SKM-1 treated with dmso at 0.1 percent for 144 hours (cell line): ENCODE data around the gene C16orf74.
A peak's percentile ranks its signal among the peaks of the same experiment; 100 is the strongest.

Source experiments
- DNase-seq: peaks from one replicate; lab custom pipeline; 2025; ENCODE audit not compliant: unreplicated experiment; lab: John Stamatoyannopoulos, UW

C16orf74 gene

DNA sequence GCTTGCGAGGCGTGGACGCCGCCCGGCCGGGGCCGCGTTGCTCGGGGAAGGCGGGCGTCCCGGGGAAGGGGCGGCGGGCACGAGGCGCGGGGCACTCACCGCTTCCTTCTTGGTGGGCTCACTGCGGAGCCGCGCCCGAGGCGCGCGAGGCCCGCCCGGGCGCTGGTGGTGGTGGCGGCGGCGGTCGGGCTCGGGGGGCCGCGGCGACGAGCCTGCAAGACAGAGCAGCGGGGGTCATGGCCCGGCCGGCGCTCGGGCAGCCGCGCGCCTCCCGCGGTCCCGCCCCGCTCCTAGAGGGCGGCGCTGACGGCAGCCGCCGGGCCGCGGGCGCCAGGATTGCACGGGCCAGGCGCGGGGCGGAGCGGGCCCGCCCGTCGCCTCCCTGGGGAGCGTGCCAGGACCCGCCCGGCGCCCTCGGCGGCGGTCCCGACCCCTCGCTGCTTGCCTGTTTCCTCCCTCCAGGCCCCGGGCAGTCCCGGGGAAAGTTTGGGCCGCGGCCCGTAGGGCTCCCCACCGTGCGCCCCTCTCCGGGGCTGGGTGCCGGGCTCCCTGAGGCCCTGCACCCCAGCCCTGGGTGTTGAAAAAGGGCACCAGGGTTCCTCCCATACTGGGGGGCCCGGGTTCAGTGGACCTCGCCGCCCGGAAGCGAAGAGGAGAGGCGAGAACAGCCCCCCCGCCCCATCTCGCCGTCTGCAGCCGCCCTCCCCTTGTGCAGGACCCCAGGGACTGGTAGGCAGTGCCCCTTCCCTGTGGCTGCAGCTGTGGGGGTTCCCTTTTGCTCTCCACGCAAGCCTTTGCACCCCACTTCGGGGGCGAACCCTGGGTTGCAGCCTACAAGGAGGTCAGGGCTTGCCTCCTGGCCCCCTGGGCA lies at the start of gene C16orf74:
Gene C16orf74, minus strand, starts transcription at position 270 of the 871 bp plus-strand sequence. CDS start 15,879 bp downstream, outside the sequence.
- DNase-seq: no peak

DNA sequence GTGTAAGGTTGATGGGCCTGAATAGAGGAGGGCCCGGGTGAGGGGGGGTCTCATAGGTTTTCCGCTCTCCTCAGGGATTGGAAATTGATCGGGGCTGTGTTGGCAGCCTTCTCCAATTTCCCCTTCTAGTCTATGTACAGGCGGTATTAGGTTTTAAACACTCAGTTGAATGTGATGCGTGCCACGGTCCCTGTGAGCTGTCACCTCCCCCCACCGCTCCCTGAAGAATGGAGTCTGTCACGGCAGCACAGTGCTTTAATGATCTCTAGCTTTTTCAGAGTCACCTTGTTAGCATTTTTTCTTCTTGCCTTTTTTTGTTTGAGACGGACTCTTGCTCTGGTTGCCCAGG lies 49.4 kb upstream of the C16orf74 start:
- no peak for DNase-seq

DNA sequence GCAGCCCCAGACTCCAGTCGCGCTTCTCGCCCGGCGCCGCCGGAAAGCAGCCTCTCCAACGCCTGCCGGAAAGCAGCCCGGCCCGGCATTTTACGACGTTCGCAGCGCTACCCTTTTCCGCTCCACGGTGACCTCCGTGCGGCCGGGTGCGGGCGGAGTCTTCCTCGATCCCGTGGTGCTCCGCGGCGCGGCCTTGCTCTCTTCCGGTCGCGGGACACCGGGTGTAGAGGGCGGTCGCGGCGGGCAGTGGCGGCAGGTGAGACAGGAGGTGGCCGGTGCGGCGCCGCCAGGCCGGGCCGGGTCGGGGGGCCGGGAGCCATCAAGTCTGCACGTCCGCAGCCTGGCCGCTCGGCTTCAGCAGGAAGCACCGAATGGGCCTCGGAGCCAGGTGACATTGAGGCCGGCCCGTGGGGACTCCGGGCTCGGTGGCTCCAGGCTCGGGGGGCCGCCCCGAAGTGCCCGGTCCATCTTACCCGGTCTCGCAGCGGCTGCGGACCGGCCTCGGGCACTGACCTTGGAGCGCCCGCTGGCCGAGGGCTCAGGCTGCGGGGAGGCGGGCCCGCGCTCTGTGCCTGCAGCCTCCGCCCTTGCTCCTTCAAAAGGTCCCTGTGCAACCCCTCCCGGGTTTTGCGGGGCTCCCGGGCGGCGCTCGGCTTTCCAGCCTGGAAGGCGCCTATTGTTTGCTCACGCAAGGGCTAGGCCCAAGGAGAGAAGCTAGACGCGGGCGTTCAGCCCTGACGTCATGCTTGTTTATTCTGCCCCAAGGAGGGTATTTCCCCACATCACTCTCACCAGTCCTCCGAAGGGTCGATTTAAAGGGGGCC lies 48.8 kb upstream of the C16orf74 start, which contains the start of the genes COX4I1 and EMC8:
Gene COX4I1, plus strand, starts transcription at position 199 of the 824 bp plus-strand sequence. CDS start 1,511 bp downstream, outside the sequence.
Gene EMC8, minus strand, starts transcription at position 48 of the 824 bp plus-strand sequence. CDS start 249 bp downstream, outside the sequence.
- peak; percentile 87 for DNase-seq

DNA sequence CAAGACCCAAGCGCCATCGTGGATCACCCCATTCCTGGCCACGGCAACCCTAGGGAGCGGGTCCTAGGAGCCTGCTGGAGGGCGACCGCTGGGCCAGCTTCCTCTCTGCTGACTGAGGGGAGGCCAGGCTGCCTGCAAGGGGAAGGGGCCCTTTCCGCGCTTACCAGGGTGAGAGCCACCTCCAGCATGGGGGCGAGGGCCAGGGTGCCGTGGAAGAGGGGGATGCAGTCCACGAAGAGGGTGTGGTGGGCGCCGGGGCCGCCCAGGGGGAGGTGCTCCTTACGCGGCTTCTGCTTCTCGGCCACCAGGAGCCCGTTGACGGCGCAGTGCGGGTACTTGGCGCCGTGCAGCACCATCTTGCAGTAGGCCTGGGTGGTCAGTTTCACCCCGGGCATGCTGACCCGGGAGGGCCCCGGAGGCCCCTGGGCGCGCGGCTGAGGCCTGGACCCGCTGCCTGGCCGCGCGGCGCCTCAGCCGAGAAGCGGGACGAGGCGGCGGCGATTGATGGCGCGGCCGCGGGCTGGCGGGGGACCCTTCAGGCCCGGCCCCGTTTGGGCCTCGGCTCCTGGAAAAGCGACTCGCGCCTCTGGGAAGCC lies 48.1 kb upstream of the C16orf74 start:
- DNase-seq: no peak

DNA sequence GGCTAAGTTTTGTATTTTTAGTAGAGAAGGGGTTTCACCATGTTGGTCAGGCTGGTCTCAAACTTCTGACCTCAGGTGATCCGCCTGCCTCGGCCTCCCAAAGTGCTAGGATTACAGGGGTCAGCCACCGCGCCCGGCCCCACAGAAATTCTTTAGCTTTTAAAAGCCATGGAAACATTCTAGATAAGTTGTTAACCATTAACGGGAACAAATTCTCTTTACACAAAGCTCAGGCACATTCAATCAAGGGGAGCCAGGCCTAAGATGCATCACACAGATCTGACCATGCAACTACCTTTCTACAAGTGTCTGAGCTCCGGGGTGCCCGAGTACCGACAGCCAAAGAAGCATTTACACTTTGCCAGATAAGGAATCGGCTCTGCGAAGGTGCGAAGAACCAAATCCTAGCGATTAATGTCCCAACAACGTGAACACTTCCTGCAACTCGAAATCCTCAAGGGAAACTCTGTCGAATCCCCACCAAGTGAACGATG lies 47.4 kb upstream of the C16orf74 start:
- DNase-seq: no peak

DNA sequence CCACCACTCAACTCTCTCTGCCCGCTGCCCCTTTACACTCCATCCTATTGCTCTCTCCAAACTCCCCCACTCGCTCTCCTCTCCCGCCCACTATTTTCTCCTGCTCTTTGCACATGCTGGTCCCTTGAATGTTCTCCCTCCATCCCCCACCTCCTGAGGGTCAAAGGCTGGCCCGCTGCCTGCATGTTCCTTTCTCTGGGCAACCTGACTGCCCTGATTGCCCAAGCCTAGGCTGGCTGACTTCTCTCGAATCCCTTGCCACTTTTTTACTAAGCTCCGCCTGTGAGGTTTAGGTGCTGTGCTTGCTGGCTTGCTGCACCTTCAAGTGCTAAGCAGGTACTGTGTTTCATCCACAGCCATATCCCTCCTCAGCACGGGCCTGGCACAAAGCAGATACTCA lies 45.7 kb upstream of the C16orf74 start:
- no peak for DNase-seq

DNA sequence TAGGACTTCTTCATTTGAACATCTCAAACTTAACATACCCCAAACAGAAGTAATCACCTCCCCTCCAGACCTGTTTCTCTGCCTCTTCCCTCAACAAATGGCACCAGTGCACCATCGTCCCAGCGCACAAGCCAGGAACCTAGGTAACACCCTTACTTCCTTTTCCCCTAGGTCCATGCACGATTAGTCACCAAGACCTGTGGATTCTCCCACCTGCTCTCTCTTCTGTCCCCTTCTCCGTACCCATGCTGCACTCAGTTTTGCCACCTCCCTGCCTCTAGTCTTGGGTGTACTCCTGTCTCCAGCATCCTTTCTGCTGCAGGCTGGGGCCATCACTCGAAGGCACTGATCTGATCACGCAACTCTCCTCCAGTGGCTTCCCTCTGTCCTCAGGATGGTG lies 45.3 kb upstream of the C16orf74 start:
- no peak for DNase-seq

DNA sequence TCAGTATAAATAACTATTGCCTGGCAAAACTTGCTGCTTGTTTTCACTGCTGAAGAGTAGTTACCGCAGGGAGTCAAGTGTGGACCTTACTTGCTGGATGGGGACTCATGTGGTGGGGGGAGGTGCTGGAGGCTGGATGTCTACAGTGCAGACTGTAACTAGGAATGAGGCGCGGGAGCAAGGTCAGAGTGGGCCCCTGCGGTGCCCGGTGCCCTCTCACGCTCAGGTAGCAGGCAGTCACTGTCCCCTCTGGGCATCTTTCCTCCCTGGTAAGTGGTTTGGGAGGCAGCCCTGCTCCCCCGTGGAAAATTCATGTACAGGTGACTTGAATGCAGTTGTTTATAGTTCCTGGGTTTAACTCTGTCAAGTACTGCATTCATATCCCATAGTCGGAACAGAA lies 43.8 kb upstream of the C16orf74 start:
- no peak for DNase-seq

DNA sequence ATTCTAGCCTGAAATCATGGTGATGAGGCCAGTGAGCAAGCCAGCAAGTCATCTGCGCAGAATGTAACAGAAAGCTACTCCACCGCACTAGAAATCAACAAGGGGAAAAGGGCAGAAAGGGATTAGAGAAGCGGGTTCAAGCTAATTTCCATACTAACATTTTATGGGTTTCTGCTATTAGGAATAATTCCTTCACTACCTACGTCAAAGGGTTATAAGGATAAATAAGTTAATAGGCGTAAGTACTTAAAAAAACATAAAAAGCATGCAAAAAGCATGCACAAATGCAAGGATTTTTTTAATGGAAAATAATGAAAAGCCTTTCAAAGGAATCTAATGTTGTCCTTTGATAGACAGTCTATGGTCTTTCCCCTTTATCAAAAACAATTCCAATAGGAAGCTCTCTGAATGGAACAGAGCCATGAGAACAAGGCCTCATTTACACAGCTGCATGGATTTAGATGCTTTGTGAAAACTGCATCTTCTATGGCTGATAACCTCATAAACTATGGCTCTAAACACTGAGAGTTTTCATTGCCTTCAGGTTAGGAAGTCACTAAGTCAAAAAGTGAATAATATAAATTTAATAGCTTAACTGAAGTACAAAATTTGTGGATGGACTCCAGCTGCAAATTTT lies 42.9 kb upstream of the C16orf74 start:
- no peak for DNase-seq

DNA sequence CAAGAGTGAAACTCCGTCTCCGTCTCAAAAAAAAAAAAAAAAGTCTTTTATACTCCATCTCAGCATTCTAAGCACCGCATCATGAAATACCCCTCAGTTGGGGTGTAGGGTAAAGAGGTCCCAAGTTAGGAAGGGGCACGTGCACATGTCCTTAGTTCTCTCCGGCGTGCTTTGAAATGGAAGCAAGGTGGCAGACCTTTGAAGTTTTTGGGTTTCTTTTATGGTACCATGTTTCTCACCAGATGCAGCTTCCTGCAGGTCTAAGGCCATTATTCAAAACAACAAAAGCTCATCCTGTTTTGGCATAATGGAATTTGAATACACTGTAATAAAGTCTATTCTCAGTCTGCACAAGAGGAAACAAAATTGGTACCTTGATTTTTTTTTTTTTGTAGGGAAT lies 38.9 kb upstream of the C16orf74 start:
- DNase-seq: no peak

DNA sequence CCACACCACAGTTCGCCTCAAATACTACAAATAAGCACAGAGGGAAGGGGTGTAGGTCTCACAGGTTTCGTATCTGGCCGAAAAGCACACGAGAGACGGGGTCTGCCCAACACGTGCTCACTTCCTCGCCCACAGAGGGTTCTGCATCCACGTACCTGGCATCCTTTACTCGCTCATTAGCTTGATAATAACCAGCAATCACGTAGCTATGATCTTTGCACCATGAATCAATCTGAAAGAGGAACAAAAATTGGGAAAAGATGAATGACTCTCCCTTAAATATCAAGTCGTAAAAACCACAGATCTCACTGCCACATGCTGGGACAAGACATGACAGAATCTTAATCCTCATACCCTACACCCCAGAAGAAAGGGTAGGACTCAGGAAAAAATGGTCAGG lies 37.9 kb upstream of the C16orf74 start:
- DNase-seq: no peak

DNA sequence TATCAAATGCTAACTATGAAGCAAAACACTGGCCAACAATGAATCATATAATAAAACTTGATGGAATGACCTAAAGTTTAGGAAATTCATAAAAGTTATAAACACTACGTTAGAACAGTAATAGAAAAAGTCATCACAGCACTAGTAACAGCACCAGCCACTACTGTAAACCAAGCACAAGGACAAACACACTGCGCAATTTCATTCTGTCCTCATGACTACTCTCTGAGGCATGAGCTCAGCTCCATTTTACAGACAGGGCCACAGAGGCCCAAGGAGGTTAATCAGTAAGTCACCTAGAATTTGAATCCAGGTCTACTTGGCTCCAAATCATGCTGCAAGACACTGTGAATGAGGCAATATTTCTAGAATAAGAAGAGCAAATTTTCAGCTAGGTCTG lies 35.0 kb upstream of the C16orf74 start:
- DNase-seq: no peak

DNA sequence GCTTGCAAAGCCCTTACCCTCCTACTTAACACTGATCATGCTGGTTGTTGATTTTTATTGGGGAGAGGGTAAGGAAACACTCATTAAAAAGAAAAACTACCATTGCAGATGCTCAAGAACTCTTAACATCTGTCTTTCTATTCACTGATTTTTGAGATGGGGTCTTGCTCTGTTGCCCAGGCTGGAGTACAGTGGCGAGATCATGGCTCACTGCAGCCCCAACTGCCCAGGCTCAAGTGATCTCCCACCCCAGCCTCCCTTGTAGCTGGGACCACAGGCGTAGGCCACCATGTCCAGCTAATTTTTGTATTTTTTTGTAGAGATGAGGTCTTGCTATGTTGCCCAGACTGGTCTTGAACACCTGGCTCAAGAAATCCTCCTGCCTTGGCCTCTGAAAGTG lies 33.9 kb upstream of the C16orf74 start:
- no peak for DNase-seq

DNA sequence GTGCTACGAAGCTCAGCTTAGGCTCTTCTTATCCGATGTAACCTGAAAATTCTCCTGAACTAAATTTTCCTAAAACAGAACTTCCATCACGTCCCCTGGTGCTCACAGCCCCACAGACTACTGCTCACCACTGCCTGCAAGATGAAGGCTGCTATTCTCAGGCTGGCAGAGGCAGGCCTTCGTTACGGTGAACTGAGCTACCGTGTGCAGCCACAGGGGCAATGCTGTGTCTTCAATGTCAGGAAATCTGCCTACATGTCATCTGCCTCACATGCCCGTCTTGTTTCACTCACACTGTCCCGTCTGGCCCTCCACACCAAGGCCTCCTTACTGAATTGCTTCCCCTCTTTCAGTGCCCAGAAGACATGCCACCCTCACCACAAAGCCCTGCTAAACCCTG lies 32.5 kb upstream of the C16orf74 start:
- DNase-seq: no peak

DNA sequence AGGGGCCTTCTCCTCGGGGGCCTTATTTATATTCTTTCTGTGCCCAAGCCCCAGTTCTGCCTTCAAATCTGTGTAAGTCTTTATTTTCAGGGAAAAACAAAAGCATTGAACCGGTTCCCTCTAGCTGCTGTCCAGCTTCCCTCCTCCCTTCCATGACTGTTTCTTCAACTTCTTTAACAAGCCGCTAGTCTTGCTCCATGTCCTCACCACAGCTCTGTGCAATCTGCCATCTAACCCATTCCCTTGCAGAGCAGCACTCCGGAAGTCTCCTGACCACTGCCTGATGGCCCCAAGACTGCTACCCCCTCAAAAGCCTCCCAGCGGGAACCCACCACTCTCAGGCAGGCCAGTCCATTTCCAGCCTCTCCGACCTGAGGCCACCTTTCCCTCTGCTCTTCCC lies 31.6 kb upstream of the C16orf74 start:
- DNase-seq: no peak

DNA sequence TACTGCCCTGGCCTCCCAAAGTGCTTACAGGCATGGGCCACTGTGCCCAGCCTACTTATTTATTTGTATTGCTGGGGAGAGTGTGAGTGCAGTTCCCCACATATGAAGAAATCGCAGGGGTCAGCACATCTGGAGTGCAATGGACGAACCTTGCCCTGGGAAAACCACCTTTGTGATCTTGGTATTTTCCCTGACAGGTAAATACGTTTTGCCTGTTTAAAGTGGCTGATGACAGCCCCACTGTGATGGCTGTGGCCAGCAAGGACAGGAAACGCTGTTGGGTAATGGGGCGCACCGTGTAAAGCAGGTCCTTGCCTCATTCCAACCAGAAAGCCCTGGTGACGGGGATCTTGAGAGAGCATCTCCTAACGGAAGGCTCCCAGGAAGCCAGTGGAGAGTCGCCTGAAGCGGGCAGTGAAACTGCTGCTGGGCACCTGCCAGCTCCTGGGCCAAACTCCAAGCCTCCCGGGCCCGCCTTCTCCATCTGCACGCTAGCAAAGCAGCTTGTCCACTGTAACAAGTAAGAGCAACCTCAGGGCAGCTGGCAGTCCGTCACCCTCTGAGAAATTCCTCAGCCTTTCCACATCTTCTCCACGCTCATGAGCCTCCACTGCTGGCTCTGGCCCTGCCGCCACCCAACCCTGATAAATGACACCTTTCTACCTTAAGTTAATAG lies 30.9 kb upstream of the C16orf74 start:
- no peak for DNase-seq

DNA sequence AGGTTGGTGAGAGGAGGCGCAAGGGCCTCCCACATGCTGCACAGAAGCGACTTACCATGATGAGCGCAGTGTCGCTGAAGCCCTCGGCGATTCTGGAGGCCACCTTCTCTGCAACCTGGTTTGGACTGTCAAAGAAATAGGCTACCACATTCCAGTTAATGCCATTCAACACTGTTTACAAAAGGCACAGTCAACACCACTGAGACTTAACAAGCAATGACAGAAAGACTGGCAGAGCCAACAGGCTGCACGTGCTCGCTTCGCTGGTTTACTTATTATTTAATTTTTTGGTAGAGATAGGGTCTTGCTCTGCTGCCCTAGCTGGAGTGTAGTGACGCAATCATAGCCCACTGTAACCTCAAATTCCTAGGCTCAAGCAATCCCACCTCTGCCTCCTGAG lies 30.3 kb upstream of the C16orf74 start:
- DNase-seq: no peak

DNA sequence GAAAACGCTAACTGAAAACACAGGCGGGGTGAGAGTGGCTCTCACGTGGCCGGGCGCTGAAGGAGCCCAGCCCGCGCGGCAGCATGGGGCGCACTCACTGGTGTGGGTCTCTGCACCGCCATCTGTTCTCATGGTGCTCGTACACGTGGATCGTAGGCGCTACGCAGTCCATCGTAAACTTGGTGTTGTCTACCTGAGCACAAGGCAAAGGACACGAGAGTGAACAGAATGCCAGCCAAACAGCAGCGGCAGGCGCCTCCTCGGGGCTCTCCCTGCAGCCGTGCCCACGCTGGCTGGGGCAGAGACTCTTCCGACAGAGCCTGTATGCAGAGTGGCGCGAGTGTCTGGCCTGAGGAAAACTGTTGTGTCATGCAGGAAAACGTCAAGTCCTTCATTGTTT lies 29.4 kb upstream of the C16orf74 start:
- DNase-seq: no peak

DNA sequence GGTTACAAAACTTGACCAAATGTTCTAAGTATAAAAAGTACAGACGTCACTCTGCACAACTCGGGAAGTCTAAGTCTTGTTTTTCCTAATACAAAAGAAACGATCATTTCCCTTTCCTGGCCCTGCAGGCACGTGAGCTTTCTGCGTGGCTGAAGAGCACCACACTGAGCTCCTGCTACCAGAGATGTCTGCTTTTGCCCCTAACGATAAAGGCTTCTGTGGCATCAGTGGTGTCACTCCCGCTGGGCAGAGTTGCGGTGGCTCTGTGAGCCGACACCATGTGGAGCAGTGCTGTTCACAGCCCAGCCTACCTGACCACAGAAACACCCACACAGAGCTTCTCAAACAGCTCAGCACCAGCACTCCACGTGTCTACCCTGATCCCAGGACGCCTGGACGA lies 28.0 kb upstream of the C16orf74 start:
- DNase-seq: no peak

DNA sequence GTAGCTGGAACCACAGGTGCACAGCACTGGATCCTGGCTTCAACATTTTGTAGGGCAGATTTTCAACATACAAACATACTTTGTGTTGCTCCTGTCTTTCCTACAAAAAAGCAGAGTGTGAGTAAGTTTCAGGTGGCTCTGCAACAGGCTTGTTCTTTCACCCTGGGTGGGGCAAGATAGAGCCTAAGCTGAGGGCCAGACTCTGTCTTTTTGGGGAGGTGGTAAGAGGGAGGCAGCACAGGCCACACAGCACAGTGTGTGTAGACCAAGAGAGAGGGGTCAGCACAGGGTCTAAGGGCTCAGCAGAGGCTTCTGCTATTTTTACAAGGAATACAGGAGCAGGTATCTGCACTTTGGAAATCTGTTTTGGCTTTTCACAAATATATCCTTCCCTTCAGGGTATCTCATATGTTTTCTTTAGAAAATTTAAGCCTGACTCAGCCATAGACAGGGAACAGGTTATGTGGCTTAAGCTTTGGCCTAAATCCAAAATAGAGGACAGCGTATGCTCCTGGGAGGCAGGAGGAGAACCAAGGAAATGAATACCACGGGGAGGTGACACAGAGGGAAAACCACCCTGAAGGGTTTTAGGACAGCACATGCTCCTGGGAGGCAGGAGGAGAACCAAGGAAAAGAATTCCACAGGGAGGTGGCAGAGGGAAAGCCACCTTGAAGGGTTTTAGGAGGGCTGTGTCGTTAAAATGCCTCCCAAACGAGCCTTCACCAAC lies 26.9 kb upstream of the C16orf74 start:
- no peak for DNase-seq
